K562 (cell line): Measurements from ENCODE around the gene NPR2. TPM values are rescaled to one million over a fixed set of nuclear protein-coding genes. Genes with fewer than 3 reads are reported as not detected.

Source experiments
- BCL6 ChIP-seq: fragments of 250-450 bp; sonication (Bioruptor Pico); IDR thresholded peaks from 2 replicates; pipeline ENCODE4 v1.4.0; 2020
- C11orf30 ChIP-seq: fragments of 450-650 bp; IDR thresholded peaks from 2 replicates; pipeline ENCODE4 v1.6.1; 2016; ENCODE audit warnings: low read depth, mild to moderate bottlenecking
- E2F4 ChIP-seq: sonication (generic); formaldehyde crosslinking; IDR thresholded peaks from 2 replicates; pipeline ENCODE4 v1.8.0; 2022; ENCODE audit warnings: mild to moderate bottlenecking, low read depth, missing genetic modification reagents
- HDAC2 ChIP-seq: fragments of 450-650 bp; IDR thresholded peaks from 2 replicates; pipeline ENCODE4 v1.6.1; 2016; ENCODE audit warnings: mild to moderate bottlenecking
- HOMEZ ChIP-seq: fragments of 250-450 bp; sonication (Bioruptor Pico); IDR thresholded peaks from 2 replicates; pipeline ENCODE4 v1.4.0; 2020; ENCODE audit warnings: mild to moderate bottlenecking, moderate library complexity
- KLF6 ChIP-seq: fragments of 250-450 bp; sonication (Bioruptor Pico); IDR thresholded peaks from 2 replicates; pipeline ENCODE4 v1.4.0; 2020; ENCODE audit warnings: mild to moderate bottlenecking, moderate library complexity, borderline replicate concordance
- MTA1 ChIP-seq: fragments of 450-650 bp; IDR thresholded peaks from 2 replicates; pipeline ENCODE4 v1.6.1; 2017; ENCODE audit warnings: borderline replicate concordance
- REST ChIP-seq, 2 experiments: fragments of 450-650 bp; formaldehyde crosslinking in 1 of 2; IDR thresholded peaks; 2 replicates each; pipeline versions ENCODE4 v1.4.0 to v1.6.1; 2014 to 2020; ENCODE audit warnings: mild to moderate bottlenecking in 2 of 2, borderline replicate concordance in 1 of 2, low read depth in 1 of 2
- ZNF592 ChIP-seq: fragments of 450-650 bp; IDR thresholded peaks from 2 replicates; pipeline ENCODE4 v1.6.1; 2017; ENCODE audit warnings: antibody characterized with exemption, mild to moderate bottlenecking
- ZSCAN29 ChIP-seq: fragments of 450-650 bp; IDR thresholded peaks from 2 replicates; pipeline ENCODE4 v1.6.1; 2017
- polyA plus RNA-seq, 8 experiments: library from polyadenylated mRNA; depleted of rRNA in 4 of 8; stranded (reverse) in 5 of 8; unstranded in 3 of 8; fragments of >200 nt; fragmentation: Nextera tagmentation in 2 of 8; fragmentation: Illumina TruSeq in 1 of 8; extraction: Ambion mirVana in 2 of 8; extraction: Trizol in 1 of 8; gene quantifications; 2 replicates each; pipeline versions ENCODE4 v1.2.1 to v1.2.3, GENCODE V29; 2011 to 2014; ENCODE audit warnings: inconsistent platforms in 1 of 8, missing spikeins in 1 of 8
- total RNA-seq, 7 experiments: library from RNA; depleted of rRNA in 6 of 7; stranded (reverse); fragments of >200 nt in 6 of 7; fragmentation: Illumina TruSeq in 2 of 7; extraction: Trizol in 2 of 7; gene quantifications; 2 replicates each; pipeline versions ENCODE4 v1.2.1 to v1.2.3, GENCODE V29; 2011 to 2021; ENCODE audit warnings: low replicate concordance in 1 of 7

Gene NPR2
- total and polyA plus RNA-seq, 9 of the 15 experiments (the other 6 are each of a cell fraction or from before 2014, with no cell fraction given): 2.4 to 12.9 (median 6.0) TPM

- TF ChIP-seq E2F4 (CRISPR knock-in tag) (no peak), MTA1 (peak; percentile 30; the same call in 1 of the 2 replicates), BCL6 (CRISPR knock-in tag) (no peak), C11orf30 (no peak), HOMEZ (CRISPR knock-in tag) (no peak), ZNF592 (no peak), HDAC2 (0 out of 2 replicates have a peak, but pooled peaks have one; percentile 39), REST (IDR thresholded peaks at IDR 0.05; ENCODE audit: borderline replicate concordance) (peak; percentile 8; the same call in 1 of the 2 replicates), REST (CRISPR knock-in tag; IDR thresholded peaks at IDR 0.05; ENCODE audit: low read depth) (no peak), ZSCAN29 (no peak), KLF6 (CRISPR knock-in tag) (no peak)
These were observed 34.8 kb upstream of the NPR2 start (continued) for GRCh38 chr9:35756275-35757225.
